ENCODE measurements around the gene SLC44A3. TPM values are rescaled to one million over a fixed set of nuclear protein-coding genes. Genes with fewer than 3 reads are reported as not detected.

SLC44A3 gene
- total and polyA plus RNA-seq, 4 donors: 9.3 to 31.8 (median 11.6) TPM

GRCh38 chr1:94866164-94866807 is 46.1 kb downstream of the SLC44A3 start:
- WGBS, 2 donors: 88 to 90% methylated on average over 4 of the region's 4 CpGs
- H3K27me3 ChIP-seq (ENCODE audit: control insufficient read depth in 3 of 3, insufficient read depth in 3 of 3, low read length in 2 of 3): no peaks in the 10 kb centered on the region
- ATAC-seq (ENCODE audit: insufficient read depth, low FRiP score): no peak
- TF ChIP-seq CTCF (IDR thresholded peaks at IDR 0.05; ENCODE audit: control extremely low read depth, extremely low read depth): no peak
- H3K4me3 ChIP-seq: no peak overlapping the region
- no peaks in the 10 kb centered on the region for H3K36me3 ChIP-seq (ENCODE audit: control insufficient read depth in 4 of 4, insufficient read depth in 4 of 4, low read length in 4 of 4)
- peak overlapping the region in 1 of 2 donors; percentile 33 for H3K27ac ChIP-seq (ENCODE audit: low read depth in 1 of 2, low read length in 1 of 2)
- H3K9ac ChIP-seq (ENCODE audit: insufficient read depth in 1 of 2, low read length in 2 of 2): no peak overlapping the region
- peaks cover 10 to 32% (median 16%) of the 10 kb centered on the region in 5 donors for H3K4me1 ChIP-seq (ENCODE audit: control insufficient read depth in 5 of 5, insufficient read depth in 5 of 5, low read length in 5 of 5)
- H3K9me3 ChIP-seq (ENCODE audit: control insufficient read depth in 4 of 4, insufficient read depth in 3 of 4, low read length in 3 of 4): no peaks in the 10 kb centered on the region
- peak in 2 of 3 donors; percentile 38 to 56 for DNase-seq

- 92 to 95% methylated on average over 2 of the region's 2 CpGs for WGBS, 2 donors
- Histone ChIP-seq H3K27me3 (ENCODE audit: control insufficient read depth in 3 of 3, insufficient read depth in 3 of 3, low read length in 2 of 3) (no peaks in the 10 kb centered on the region), H3K4me1 (ENCODE audit: control insufficient read depth in 5 of 5, insufficient read depth in 5 of 5, low read length in 5 of 5) (peaks cover 0 to 9% (median 4%) of the 10 kb centered on the region in 5 donors), H3K9ac (ENCODE audit: insufficient read depth in 1 of 2, low read length in 2 of 2) (no peak overlapping the region), H3K27ac (ENCODE audit: low read depth in 1 of 2, low read length in 1 of 2) (no peak overlapping the region), H3K36me3 (ENCODE audit: control insufficient read depth in 4 of 4, insufficient read depth in 4 of 4, low read length in 4 of 4) (no peaks in the 10 kb centered on the region), H3K4me3 (no peak overlapping the region), H3K9me3 (ENCODE audit: control insufficient read depth in 4 of 4, insufficient read depth in 3 of 4, low read length in 3 of 4) (no peaks in the 10 kb centered on the region)
- no peak for ATAC-seq (ENCODE audit: insufficient read depth, low FRiP score)
- no peak for DNase-seq
- no peak for TF ChIP-seq CTCF (IDR thresholded peaks at IDR 0.05; ENCODE audit: control extremely low read depth, extremely low read depth)
Measured at GRCh38 chr1:94871031-94871430, 50.9 kb downstream of the SLC44A3 start.

- WGBS, 2 donors: 63 to 82% methylated on average over 4 of the region's 4 CpGs
- no peak for ATAC-seq (ENCODE audit: insufficient read depth, low FRiP score)
- no peak for TF ChIP-seq CTCF (IDR thresholded peaks at IDR 0.05; ENCODE audit: control extremely low read depth, extremely low read depth)
Measured at GRCh38 chr1:94872771-94873495, 52.8 kb downstream of the SLC44A3 start.

More at GRCh38 chr1:94872771-94873495, 52.8 kb downstream of the SLC44A3 start:
- H3K4me3 ChIP-seq: no peak overlapping the region
- H3K27ac ChIP-seq (ENCODE audit: low read depth in 1 of 2, low read length in 1 of 2): no peak overlapping the region
- no peak overlapping the region for H3K9ac ChIP-seq (ENCODE audit: insufficient read depth in 1 of 2, low read length in 2 of 2)
- no peaks in the 10 kb centered on the region for H3K36me3 ChIP-seq (ENCODE audit: control insufficient read depth in 4 of 4, insufficient read depth in 4 of 4, low read length in 4 of 4)
- peaks cover 0 to 8% (median 4%) of the 10 kb centered on the region in 5 donors for H3K4me1 ChIP-seq (ENCODE audit: control insufficient read depth in 5 of 5, insufficient read depth in 5 of 5, low read length in 5 of 5)
- no peaks in the 10 kb centered on the region for H3K9me3 ChIP-seq (ENCODE audit: control insufficient read depth in 4 of 4, insufficient read depth in 3 of 4, low read length in 3 of 4)
- H3K27me3 ChIP-seq (ENCODE audit: control insufficient read depth in 3 of 3, insufficient read depth in 3 of 3, low read length in 2 of 3): no peaks in the 10 kb centered on the region
- no peak for DNase-seq
